Measurements from ENCODE around the gene NUMA1. TPM values are rescaled to one million over a fixed set of nuclear protein-coding genes. Genes with fewer than 3 reads are reported as not detected.

Gene NUMA1
- total RNA-seq, 1 donor from 2014 or later = 150 TPM

DNA sequence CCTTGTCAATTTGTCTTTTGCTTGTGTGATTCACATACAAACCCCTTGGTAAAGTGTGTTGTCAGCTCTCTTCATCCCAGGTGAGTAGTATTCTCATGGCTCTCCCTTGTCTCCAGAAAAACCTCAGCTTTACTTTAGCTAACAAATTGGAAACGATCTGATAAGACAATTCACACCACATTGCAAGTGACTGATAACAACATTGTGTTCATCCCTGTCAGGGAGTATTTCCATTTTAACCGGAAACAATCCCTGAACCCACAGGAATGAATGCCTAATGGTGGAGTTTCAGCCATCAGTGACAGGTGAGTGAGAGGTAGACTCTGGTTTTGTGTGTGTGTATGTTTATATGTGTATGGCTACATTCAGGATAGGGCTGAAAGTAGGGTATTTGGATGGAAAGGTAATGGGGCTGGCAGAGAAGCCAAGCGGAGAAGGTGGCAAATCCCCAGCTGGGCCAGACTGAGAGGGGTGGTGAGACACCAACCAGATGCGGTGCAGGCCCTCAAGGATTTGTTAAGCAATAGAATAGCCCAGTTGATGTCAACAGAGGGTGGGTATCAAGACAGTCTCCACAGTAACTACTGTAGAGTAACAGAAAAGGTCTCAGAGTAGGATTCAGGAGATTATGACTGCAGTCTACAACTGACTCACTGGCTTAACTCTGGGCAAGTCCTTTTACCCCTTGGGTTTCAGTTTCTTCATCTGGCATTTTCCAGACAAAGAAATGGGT lies 7.9 kb upstream of the NUMA1 start:
- no peak overlapping the region for H3K4me3 Mint-ChIP-seq
- no peak for DNase-seq (ENCODE audit: low spot score)
- intact Hi-C loops (cut with micrococcal nuclease) = no loop called here
- H3K4me1 Mint-ChIP-seq (ENCODE audit: low read depth) = peaks cover 13% of the 10 kb centered on the region
- H3K36me3 Mint-ChIP-seq (ENCODE audit: low read depth) = peaks cover 16% of the 10 kb centered on the region
- no peaks in the 10 kb centered on the region for H3K27me3 Mint-ChIP-seq (ENCODE audit: insufficient read depth)
- no peaks in the 10 kb centered on the region for H3K9me3 Mint-ChIP-seq
- peak overlapping the region; percentile 2 for H3K27ac Mint-ChIP-seq

GRCh38 chr11:72085621-72086351 lies 5.4 kb upstream of the NUMA1 start:
- DNase-seq (ENCODE audit: low spot score) = no peak
- H3K4me3 Mint-ChIP-seq = no peak overlapping the region
- H3K4me1 Mint-ChIP-seq (ENCODE audit: low read depth) = peaks cover 28% of the 10 kb centered on the region
- intact Hi-C loops (cut with micrococcal nuclease) = no loop called here
- H3K9me3 Mint-ChIP-seq = no peaks in the 10 kb centered on the region
- H3K27ac Mint-ChIP-seq = peak overlapping the region; percentile 21
- no peaks in the 10 kb centered on the region for H3K27me3 Mint-ChIP-seq (ENCODE audit: insufficient read depth)
- peaks cover 16% of the 10 kb centered on the region for H3K36me3 Mint-ChIP-seq (ENCODE audit: low read depth)

DNA sequence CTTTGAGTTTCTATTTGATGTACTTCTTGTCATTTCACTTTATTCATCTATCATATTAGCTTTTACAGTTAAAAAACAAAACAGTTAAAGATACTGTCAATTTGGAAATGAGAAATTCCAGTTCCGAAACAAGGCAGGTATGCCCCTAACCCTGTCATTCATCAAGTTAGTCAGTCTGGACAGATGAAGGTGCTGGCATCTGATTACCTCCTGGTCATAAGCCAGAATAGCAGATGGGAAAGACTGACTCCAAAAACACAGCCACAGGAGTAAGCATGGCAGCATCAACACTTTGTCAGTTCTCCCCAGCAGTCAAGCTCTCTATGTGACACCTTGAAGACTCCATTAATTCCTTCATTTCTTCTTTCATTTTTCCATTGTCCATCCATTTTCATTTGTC lies 4.6 kb upstream of the NUMA1 start:
- H3K27ac Mint-ChIP-seq = no peak overlapping the region
- H3K27me3 Mint-ChIP-seq (ENCODE audit: insufficient read depth) = no peaks in the 10 kb centered on the region
- peaks cover 31% of the 10 kb centered on the region for H3K4me1 Mint-ChIP-seq (ENCODE audit: low read depth)
- no peak for DNase-seq (ENCODE audit: low spot score)
- no peaks in the 10 kb centered on the region for H3K9me3 Mint-ChIP-seq
- intact Hi-C loops (cut with micrococcal nuclease) = loop anchor here (5.0 kb wide), 1 partner anchor 57 kb away; no protein-coding TSS in a partner anchor
- H3K4me3 Mint-ChIP-seq = no peak overlapping the region
- peaks cover 18% of the 10 kb centered on the region for H3K36me3 Mint-ChIP-seq (ENCODE audit: low read depth)

- peaks cover 31% of the 10 kb centered on the region for H3K4me1 Mint-ChIP-seq (ENCODE audit: low read depth)
- no peak overlapping the region for H3K27ac Mint-ChIP-seq
- no peak for DNase-seq (ENCODE audit: low spot score)
- H3K9me3 Mint-ChIP-seq = no peaks in the 10 kb centered on the region
- H3K27me3 Mint-ChIP-seq (ENCODE audit: insufficient read depth) = no peaks in the 10 kb centered on the region
- no peak overlapping the region for H3K4me3 Mint-ChIP-seq
- intact Hi-C loops (cut with micrococcal nuclease) = loop anchor here (5.0 kb wide), 1 partner anchor 58 kb away; no protein-coding TSS in a partner anchor
- H3K36me3 Mint-ChIP-seq (ENCODE audit: low read depth) = peaks cover 17% of the 10 kb centered on the region
Observed at GRCh38 chr11:72084076-72084475, 3.7 kb upstream of the NUMA1 start.

GRCh38 chr11:72083414-72083813 lies 3.1 kb upstream of the NUMA1 start:
- H3K9me3 Mint-ChIP-seq = no peaks in the 10 kb centered on the region
- no peak overlapping the region for H3K27ac Mint-ChIP-seq
- intact Hi-C loops (cut with micrococcal nuclease) = loop anchor here (5.0 kb wide), 1 partner anchor 59 kb away; no protein-coding TSS in a partner anchor
- no peak for DNase-seq (ENCODE audit: low spot score)
- peaks cover 37% of the 10 kb centered on the region for H3K4me1 Mint-ChIP-seq (ENCODE audit: low read depth)
- peaks cover 19% of the 10 kb centered on the region for H3K36me3 Mint-ChIP-seq (ENCODE audit: low read depth)
- H3K4me3 Mint-ChIP-seq = no peak overlapping the region
- no peaks in the 10 kb centered on the region for H3K27me3 Mint-ChIP-seq (ENCODE audit: insufficient read depth)

- Mint-ChIP-seq H3K36me3 (ENCODE audit: low read depth) (peaks cover 20% of the 10 kb centered on the region), H3K27me3 (ENCODE audit: insufficient read depth) (no peaks in the 10 kb centered on the region), H3K4me1 (ENCODE audit: low read depth) (peaks cover 49% of the 10 kb centered on the region), H3K27ac (peak overlapping the region; percentile 89), H3K4me3 (peak overlapping the region; percentile 95), H3K9me3 (no peaks in the 10 kb centered on the region)
- no peak for DNase-seq (ENCODE audit: low spot score)
- intact Hi-C loops (cut with micrococcal nuclease) = loop anchor here (1.0 to 5.0 kb wide), 2 partner anchors 9 to 60 kb away; no protein-coding TSS in a partner anchor
Observed at GRCh38 chr11:72081821-72082453, 1.6 kb upstream of the NUMA1 start.

- Mint-ChIP-seq H3K9me3 (no peaks in the 10 kb centered on the region), H3K4me1 (ENCODE audit: low read depth) (peaks cover 51% of the 10 kb centered on the region), H3K4me3 (peak overlapping the region; percentile 95), H3K27ac (peak overlapping the region; percentile 93), H3K27me3 (ENCODE audit: insufficient read depth) (no peaks in the 10 kb centered on the region), H3K36me3 (ENCODE audit: low read depth) (peaks cover 22% of the 10 kb centered on the region)
- intact Hi-C loops (cut with micrococcal nuclease) = loop anchor here (1.0 to 5.0 kb wide), 2 partner anchors 10 to 61 kb away; no protein-coding TSS in a partner anchor
- DNase-seq (ENCODE audit: low spot score) = no peak
Observed at GRCh38 chr11:72081184-72081644, 872 bp upstream of the NUMA1 start.

DNA sequence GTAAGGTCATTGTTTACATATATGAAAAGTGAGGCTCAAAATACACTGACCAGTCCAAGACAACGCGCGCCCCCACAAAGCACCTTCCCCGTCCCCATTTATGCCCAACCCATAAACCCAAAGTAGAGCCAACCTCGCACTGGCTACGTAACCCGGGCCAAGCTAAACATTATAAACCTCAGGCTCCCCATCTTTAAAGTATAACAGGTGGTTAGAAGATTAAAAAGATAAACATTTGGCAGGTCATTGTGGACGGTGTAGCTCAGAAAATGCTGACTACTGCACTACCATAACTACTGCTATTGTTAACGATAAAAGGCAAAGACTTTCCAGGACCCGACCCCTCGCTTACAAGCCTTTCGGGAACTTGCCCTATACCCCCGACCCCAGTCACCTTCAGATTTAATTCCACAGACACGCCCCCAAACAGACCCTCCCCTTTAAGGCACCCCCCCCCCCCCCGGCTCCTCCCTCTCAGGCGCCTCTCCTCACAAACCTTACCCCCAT lies 470 bp downstream of the NUMA1 start:
- intact Hi-C loops (cut with micrococcal nuclease) = loop anchor here (1.0 to 5.0 kb wide), 11 partner anchors 8 to 588 kb away; partner anchors contain the start of genes ANAPC15, CLPB, LAMTOR1 and XNDC1N
- Mint-ChIP-seq H3K9me3 (no peaks in the 10 kb centered on the region), H3K4me3 (peak overlapping the region; percentile 95), H3K4me1 (ENCODE audit: low read depth) (peaks cover 53% of the 10 kb centered on the region), H3K27me3 (ENCODE audit: insufficient read depth) (no peaks in the 10 kb centered on the region), H3K27ac (peak overlapping the region; percentile 93), H3K36me3 (ENCODE audit: low read depth) (peaks cover 26% of the 10 kb centered on the region)
- no peak for DNase-seq (ENCODE audit: low spot score)

DNA sequence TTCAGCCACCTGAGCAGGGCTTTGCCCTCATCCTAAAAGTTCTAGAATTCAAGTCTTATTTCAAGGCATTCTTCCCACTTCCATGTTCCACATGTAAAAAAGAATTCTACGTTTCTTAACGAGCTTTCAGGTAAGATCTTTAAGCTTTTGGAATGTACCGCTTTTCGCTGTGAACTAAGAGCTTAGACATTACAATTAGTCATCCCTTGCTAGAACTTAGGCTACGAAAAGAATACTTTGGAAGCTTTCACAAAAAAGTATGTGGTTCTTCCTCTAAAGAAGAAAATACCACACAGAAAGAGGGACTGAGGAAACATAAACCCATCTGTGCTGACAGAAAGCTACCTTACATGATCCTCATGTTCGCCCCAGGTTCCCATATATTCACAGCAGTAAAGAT lies 1.9 kb downstream of the NUMA1 start:
- peaks cover 27% of the 10 kb centered on the region for H3K36me3 Mint-ChIP-seq (ENCODE audit: low read depth)
- H3K27ac Mint-ChIP-seq = peak overlapping the region; percentile 84
- H3K4me3 Mint-ChIP-seq = peak overlapping the region; percentile 95
- peaks cover 56% of the 10 kb centered on the region for H3K4me1 Mint-ChIP-seq (ENCODE audit: low read depth)
- H3K27me3 Mint-ChIP-seq (ENCODE audit: insufficient read depth) = no peaks in the 10 kb centered on the region
- no peaks in the 10 kb centered on the region for H3K9me3 Mint-ChIP-seq
- intact Hi-C loops (cut with micrococcal nuclease) = no loop called here
- no peak for DNase-seq (ENCODE audit: low spot score)

DNA sequence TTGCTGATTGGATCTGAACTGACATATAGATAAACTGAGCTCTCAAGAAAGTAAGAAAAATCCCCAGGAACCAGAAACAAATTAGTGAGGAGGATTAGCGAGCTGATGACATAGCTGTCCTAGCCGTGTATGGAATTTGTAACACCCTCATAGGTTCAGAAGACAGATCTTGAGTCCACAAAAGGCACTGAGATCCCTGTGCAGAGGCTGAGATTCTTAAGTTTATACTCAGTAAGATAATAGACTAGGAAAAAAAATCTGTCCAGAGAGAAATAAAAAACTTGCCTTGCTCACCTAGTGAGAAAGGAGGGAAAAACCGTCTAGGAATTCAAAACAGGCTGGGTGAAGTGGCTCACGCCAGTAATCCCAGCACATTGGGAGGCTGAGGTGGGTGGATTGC lies 4.6 kb downstream of the NUMA1 start:
- peaks cover 61% of the 10 kb centered on the region for H3K4me1 Mint-ChIP-seq (ENCODE audit: low read depth)

DNA sequence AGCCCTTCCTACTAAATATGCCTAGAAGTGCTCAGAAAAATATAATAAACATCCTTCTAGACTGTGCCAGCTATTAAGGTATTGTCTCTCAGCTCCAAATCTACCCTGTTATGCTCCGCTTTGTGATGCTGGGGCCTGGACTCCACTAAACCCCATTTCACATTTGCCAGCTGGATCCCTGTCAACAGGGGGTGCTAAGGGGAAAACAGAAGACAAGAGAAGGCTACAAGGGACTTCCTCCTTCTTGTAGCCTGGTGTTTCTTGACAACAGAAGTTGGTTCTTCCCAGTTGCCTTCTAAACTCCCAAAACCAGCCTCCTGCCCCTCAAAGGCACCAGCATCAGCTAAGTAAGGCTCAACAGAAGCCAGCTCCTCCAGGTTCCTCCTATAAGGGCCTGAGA lies 5.2 kb downstream of the NUMA1 start:
- H3K4me3 Mint-ChIP-seq = no peak overlapping the region
- H3K9me3 Mint-ChIP-seq = no peaks in the 10 kb centered on the region
- DNase-seq (ENCODE audit: low spot score) = no peak
- peaks cover 30% of the 10 kb centered on the region for H3K36me3 Mint-ChIP-seq (ENCODE audit: low read depth)
- H3K27me3 Mint-ChIP-seq (ENCODE audit: insufficient read depth) = no peaks in the 10 kb centered on the region
- H3K27ac Mint-ChIP-seq = peak overlapping the region; percentile 31
- intact Hi-C loops (cut with micrococcal nuclease) = no loop called here
- H3K4me1 Mint-ChIP-seq (ENCODE audit: low read depth) = peaks cover 65% of the 10 kb centered on the region

More for the DNA sequence above, 4.6 kb downstream of the NUMA1 start:
- Mint-ChIP-seq H3K27me3 (ENCODE audit: insufficient read depth) (no peaks in the 10 kb centered on the region), H3K9me3 (no peaks in the 10 kb centered on the region), H3K27ac (no peak overlapping the region), H3K4me3 (no peak overlapping the region), H3K36me3 (ENCODE audit: low read depth) (peaks cover 31% of the 10 kb centered on the region)
- intact Hi-C loops (cut with micrococcal nuclease) = no loop called here
- DNase-seq (ENCODE audit: low spot score) = no peak

DNA sequence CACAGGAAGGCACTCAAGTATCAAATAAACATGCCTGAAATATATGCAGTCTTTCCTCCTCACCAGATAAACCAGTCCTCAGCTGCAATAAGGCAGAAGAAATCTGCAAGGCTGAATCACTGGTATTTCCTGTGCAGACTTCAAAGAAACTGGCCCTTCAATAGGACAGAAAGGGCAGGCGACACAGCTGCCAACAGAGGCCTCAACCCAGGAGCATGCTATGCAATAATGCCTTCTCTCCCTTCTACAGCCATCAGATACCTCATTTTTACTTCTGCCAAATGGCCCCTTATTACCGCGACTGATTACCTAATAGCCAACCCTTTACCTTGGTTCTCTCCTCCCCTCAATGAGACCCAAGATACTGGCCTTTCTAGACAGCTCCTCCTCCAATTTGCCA lies 8.0 kb downstream of the NUMA1 start:
- DNase-seq (ENCODE audit: low spot score) = no peak
- peaks cover 66% of the 10 kb centered on the region for H3K4me1 Mint-ChIP-seq (ENCODE audit: low read depth)
- peak overlapping the region; percentile 38 for H3K27ac Mint-ChIP-seq
- intact Hi-C loops (cut with micrococcal nuclease) = loop anchor here (1.0 kb wide), 1 partner anchor 8 kb away; the partner anchor contains the start of genes LRRC51 and NUMA1
- no peaks in the 10 kb centered on the region for H3K27me3 Mint-ChIP-seq (ENCODE audit: insufficient read depth)
- H3K4me3 Mint-ChIP-seq = no peak overlapping the region
- H3K36me3 Mint-ChIP-seq (ENCODE audit: low read depth) = peaks cover 27% of the 10 kb centered on the region
- no peaks in the 10 kb centered on the region for H3K9me3 Mint-ChIP-seq

Data from activated T-helper 1 cell treated with anti-CD3 and anti-CD28 coated beads, Interleukin-12 subunit alpha, Interleukin-12 subunit beta, Interleukin-2, Interleukin-4 antibody, amounts not matched to agents 30 ng/mL and 10 ng/mL and 1 ng/mL, durations not matched to agents 14 hours and 24 hours and 36 hours (primary cell).